ENCODE data around the gene FAM120AOS.

The FAM120AOS gene

GRCh38 chr9:93467462-93467861, 14.1 kb upstream of the FAM120AOS start:
- no peaks in the 10 kb centered on the region for H3K27me3 ChIP-seq (ENCODE audit: insufficient read depth, low read length)
- H3K79me2 ChIP-seq (ENCODE audit: control insufficient read depth, insufficient read depth, low read length, unreplicated experiment): peaks cover 97% of the 10 kb centered on the region
- H3K27ac ChIP-seq (ENCODE audit: low read depth, low read length): no peak overlapping the region
- H2AFZ ChIP-seq (ENCODE audit: low read length, unreplicated experiment): no peak overlapping the region
- H3K4me3 ChIP-seq (ENCODE audit: low read depth, low read length): no peak overlapping the region
- peaks cover 6% of the 10 kb centered on the region; the same call in 1 of the 2 replicates for H3K36me3 ChIP-seq (ENCODE audit: insufficient read depth, low read length)
- H3K4me1 ChIP-seq (ENCODE audit: control insufficient read depth, insufficient read depth, low read length, unreplicated experiment): peaks cover 35% of the 10 kb centered on the region

DNA sequence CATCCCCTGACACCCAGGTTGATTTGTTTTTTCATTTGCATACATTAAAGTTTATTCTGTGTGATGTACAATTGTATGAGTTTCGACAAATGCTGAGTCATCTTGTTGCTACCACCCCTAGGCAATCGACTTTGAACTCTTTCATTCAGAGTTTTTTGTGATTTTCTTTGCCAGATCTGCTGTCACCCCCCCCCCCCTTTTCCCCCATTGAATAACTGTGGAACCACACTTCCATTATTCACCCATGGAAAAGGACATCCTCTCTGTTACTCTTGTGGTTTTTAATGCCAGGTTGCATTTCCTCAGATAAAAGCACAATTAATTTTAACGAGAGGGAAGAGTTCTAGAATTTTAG, 13.7 kb upstream of the FAM120AOS start:
- H3K79me2 ChIP-seq (ENCODE audit: control insufficient read depth, insufficient read depth, low read length, unreplicated experiment): peaks cover 97% of the 10 kb centered on the region
- peaks cover 6% of the 10 kb centered on the region; the same call in 1 of the 2 replicates for H3K36me3 ChIP-seq (ENCODE audit: insufficient read depth, low read length)
- peaks cover 35% of the 10 kb centered on the region for H3K4me1 ChIP-seq (ENCODE audit: control insufficient read depth, insufficient read depth, low read length, unreplicated experiment)
- no peak overlapping the region for H3K27ac ChIP-seq (ENCODE audit: low read depth, low read length)
- H2AFZ ChIP-seq (ENCODE audit: low read length, unreplicated experiment): no peak overlapping the region
- H3K4me3 ChIP-seq (ENCODE audit: low read depth, low read length): no peak overlapping the region
- no peaks in the 10 kb centered on the region for H3K27me3 ChIP-seq (ENCODE audit: insufficient read depth, low read length)

- Histone ChIP-seq H3K4me1 (ENCODE audit: control insufficient read depth, insufficient read depth, low read length, unreplicated experiment) (peaks cover 34% of the 10 kb centered on the region), H3K27me3 (ENCODE audit: insufficient read depth, low read length) (no peaks in the 10 kb centered on the region), H2AFZ (ENCODE audit: low read length, unreplicated experiment) (no peak overlapping the region), H3K27ac (ENCODE audit: low read depth, low read length) (no peak overlapping the region), H3K79me2 (ENCODE audit: control insufficient read depth, insufficient read depth, low read length, unreplicated experiment) (peaks cover 99% of the 10 kb centered on the region), H3K4me3 (ENCODE audit: low read depth, low read length) (no peak overlapping the region), H3K36me3 (ENCODE audit: insufficient read depth, low read length) (peaks cover 6% of the 10 kb centered on the region; the same call in 1 of the 2 replicates)
Measured at GRCh38 chr9:93466416-93467061, 13.2 kb upstream of the FAM120AOS start.

- Histone ChIP-seq H3K4me3 (ENCODE audit: low read depth, low read length) (no peak overlapping the region), H3K27ac (ENCODE audit: low read depth, low read length) (no peak overlapping the region), H3K79me2 (ENCODE audit: control insufficient read depth, insufficient read depth, low read length, unreplicated experiment) (peaks cover 98% of the 10 kb centered on the region), H3K36me3 (ENCODE audit: insufficient read depth, low read length) (no peaks in the 10 kb centered on the region), H2AFZ (ENCODE audit: low read length, unreplicated experiment) (no peak overlapping the region), H3K27me3 (ENCODE audit: insufficient read depth, low read length) (no peaks in the 10 kb centered on the region), H3K4me1 (ENCODE audit: control insufficient read depth, insufficient read depth, low read length, unreplicated experiment) (peaks cover 32% of the 10 kb centered on the region)
Measured at GRCh38 chr9:93465855-93466254, 12.5 kb upstream of the FAM120AOS start.

DNA sequence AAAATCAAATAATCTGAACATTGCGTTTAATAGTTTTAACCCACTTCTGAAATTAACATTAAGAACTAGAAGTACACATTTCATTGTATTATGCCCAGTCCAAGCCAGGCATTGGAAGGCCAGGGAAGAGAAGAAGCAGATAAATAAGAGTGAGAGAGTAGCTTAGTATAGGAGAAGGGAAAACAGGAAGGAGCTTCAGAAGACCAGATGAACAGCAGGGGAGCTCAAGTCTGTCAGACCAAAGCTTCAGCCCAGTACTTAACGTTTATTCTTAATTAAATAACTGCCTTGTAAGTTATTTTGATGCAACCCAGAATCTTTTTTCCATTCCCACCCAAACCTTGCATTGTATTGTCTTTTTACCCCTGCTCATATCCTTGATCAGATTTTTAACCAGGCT, 11.5 kb upstream of the FAM120AOS start:
- Histone ChIP-seq H3K4me3 (ENCODE audit: low read depth, low read length) (no peak overlapping the region), H3K4me1 (ENCODE audit: control insufficient read depth, insufficient read depth, low read length, unreplicated experiment) (peaks cover 39% of the 10 kb centered on the region), H3K27me3 (ENCODE audit: insufficient read depth, low read length) (no peaks in the 10 kb centered on the region), H3K27ac (ENCODE audit: low read depth, low read length) (no peak overlapping the region), H3K79me2 (ENCODE audit: control insufficient read depth, insufficient read depth, low read length, unreplicated experiment) (peaks cover 98% of the 10 kb centered on the region), H3K36me3 (ENCODE audit: insufficient read depth, low read length) (no peaks in the 10 kb centered on the region), H2AFZ (ENCODE audit: low read length, unreplicated experiment) (no peak overlapping the region)

- peaks cover 98% of the 10 kb centered on the region for H3K79me2 ChIP-seq (ENCODE audit: control insufficient read depth, insufficient read depth, low read length, unreplicated experiment)
- H3K36me3 ChIP-seq (ENCODE audit: insufficient read depth, low read length): no peaks in the 10 kb centered on the region
- no peak overlapping the region for H3K4me3 ChIP-seq (ENCODE audit: low read depth, low read length)
- H3K27me3 ChIP-seq (ENCODE audit: insufficient read depth, low read length): no peaks in the 10 kb centered on the region
- H3K27ac ChIP-seq (ENCODE audit: low read depth, low read length): no peak overlapping the region
- peaks cover 43% of the 10 kb centered on the region for H3K4me1 ChIP-seq (ENCODE audit: control insufficient read depth, insufficient read depth, low read length, unreplicated experiment)
- no peak overlapping the region for H2AFZ ChIP-seq (ENCODE audit: low read length, unreplicated experiment)
Measured at GRCh38 chr9:93464395-93464794, 11.0 kb upstream of the FAM120AOS start.

DNA sequence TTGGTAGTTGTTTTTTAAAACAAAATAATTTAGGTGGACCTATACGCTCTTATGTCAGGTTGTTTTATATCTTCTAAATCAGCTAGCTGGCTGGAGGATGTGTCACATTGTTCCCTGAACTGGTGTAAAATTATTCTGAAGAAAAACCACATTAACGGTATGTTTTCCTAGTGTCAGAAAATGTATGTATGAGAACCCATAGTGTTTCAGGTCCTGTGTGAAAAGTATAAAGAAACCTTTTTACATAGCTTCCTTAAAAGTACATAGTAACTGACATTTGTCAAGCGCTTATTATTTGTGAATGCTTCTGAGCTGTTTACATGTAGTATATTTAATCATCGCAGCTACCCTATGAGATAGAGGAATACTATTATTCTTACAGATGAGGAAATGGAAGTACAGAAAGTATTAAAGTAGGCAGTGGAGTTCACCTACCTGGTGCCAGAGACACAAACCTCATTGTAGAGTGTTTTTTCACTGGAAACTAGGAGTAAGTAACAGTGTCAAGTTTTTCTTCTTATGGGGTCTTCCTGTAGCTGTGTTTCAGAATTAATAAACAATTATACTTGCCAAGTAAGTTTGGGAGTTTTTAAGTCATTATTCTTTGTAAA, 10.4 kb upstream of the FAM120AOS start:
- peaks cover 45% of the 10 kb centered on the region for H3K4me1 ChIP-seq (ENCODE audit: control insufficient read depth, insufficient read depth, low read length, unreplicated experiment)
- no peaks in the 10 kb centered on the region for H3K36me3 ChIP-seq (ENCODE audit: insufficient read depth, low read length)
- H3K27me3 ChIP-seq (ENCODE audit: insufficient read depth, low read length): no peaks in the 10 kb centered on the region
- H3K27ac ChIP-seq (ENCODE audit: low read depth, low read length): no peak overlapping the region
- peaks cover 98% of the 10 kb centered on the region for H3K79me2 ChIP-seq (ENCODE audit: control insufficient read depth, insufficient read depth, low read length, unreplicated experiment)
- no peak overlapping the region for H2AFZ ChIP-seq (ENCODE audit: low read length, unreplicated experiment)
- H3K4me3 ChIP-seq (ENCODE audit: low read depth, low read length): no peak overlapping the region

- Histone ChIP-seq H3K79me2 (ENCODE audit: control insufficient read depth, insufficient read depth, low read length, unreplicated experiment) (peaks cover 98% of the 10 kb centered on the region), H3K36me3 (ENCODE audit: insufficient read depth, low read length) (peaks cover under 1% of the 10 kb centered on the region; the same call in 1 of the 2 replicates), H3K27ac (ENCODE audit: low read depth, low read length) (no peak overlapping the region)
Measured at GRCh38 chr9:93461821-93462220, 8.4 kb upstream of the FAM120AOS start.

GRCh38 chr9:93461414-93461743, 8.0 kb upstream of the FAM120AOS start:
- Histone ChIP-seq H3K36me3 (ENCODE audit: insufficient read depth, low read length) (peaks cover 5% of the 10 kb centered on the region; the same call in 1 of the 2 replicates), H3K4me1 (ENCODE audit: control insufficient read depth, insufficient read depth, low read length, unreplicated experiment) (peaks cover 43% of the 10 kb centered on the region), H3K4me3 (ENCODE audit: low read depth, low read length) (no peak overlapping the region), H3K79me2 (ENCODE audit: control insufficient read depth, insufficient read depth, low read length, unreplicated experiment) (peaks cover 98% of the 10 kb centered on the region), H2AFZ (ENCODE audit: low read length, unreplicated experiment) (no peak overlapping the region), H3K27me3 (ENCODE audit: insufficient read depth, low read length) (no peaks in the 10 kb centered on the region), H3K27ac (ENCODE audit: low read depth, low read length) (no peak overlapping the region)

More at GRCh38 chr9:93461821-93462220, 8.4 kb upstream of the FAM120AOS start:
- Histone ChIP-seq H3K4me1 (ENCODE audit: control insufficient read depth, insufficient read depth, low read length, unreplicated experiment) (peaks cover 43% of the 10 kb centered on the region), H3K4me3 (ENCODE audit: low read depth, low read length) (no peak overlapping the region), H3K27me3 (ENCODE audit: insufficient read depth, low read length) (no peaks in the 10 kb centered on the region), H2AFZ (ENCODE audit: low read length, unreplicated experiment) (no peak overlapping the region)

DNA sequence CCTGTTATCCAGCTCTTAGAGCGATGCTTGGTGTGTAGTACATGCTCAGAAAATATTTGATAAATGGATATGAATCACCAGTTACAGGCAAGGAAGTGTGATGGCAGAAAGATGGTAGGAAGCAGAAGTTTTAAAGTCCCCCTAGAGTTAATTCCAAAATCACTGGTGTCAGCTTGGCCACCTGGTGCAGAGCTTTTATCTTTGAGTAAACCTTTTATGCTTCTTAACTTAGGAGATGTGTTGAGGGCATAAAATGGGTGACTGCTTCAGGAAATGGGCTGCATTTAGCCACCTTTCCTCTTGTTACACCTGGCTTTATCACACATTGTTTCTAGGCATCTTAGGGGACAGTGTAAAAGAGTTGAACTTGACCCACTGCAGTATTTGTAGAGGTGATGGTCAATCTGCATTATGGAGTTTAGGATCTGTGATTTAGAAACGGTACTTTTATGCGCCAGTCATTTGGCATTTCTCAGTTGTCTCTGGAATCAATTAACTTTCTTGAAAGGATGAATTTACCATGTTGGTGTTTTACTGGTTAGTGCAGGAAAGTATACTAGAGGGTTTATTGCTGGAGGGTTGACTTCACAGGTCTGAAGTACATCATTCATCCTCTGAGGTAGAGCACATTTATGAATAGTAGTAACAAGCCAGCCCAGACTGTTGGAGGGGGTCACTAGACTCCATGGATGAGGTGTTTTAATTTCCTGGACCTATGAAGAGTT, 7.5 kb upstream of the FAM120AOS start:
- Histone ChIP-seq H3K36me3 (ENCODE audit: insufficient read depth, low read length) (peaks cover 5% of the 10 kb centered on the region; the same call in 1 of the 2 replicates), H3K4me1 (ENCODE audit: control insufficient read depth, insufficient read depth, low read length, unreplicated experiment) (peaks cover 47% of the 10 kb centered on the region), H3K27me3 (ENCODE audit: insufficient read depth, low read length) (no peaks in the 10 kb centered on the region), H3K79me2 (ENCODE audit: control insufficient read depth, insufficient read depth, low read length, unreplicated experiment) (peaks cover 98% of the 10 kb centered on the region), H3K4me3 (ENCODE audit: low read depth, low read length) (no peak overlapping the region), H2AFZ (ENCODE audit: low read length, unreplicated experiment) (no peak overlapping the region), H3K27ac (ENCODE audit: low read depth, low read length) (no peak overlapping the region)

All from ACC112 (cell line).